ENCODE data around the gene BDNF. TPM values are rescaled to one million over a fixed set of nuclear protein-coding genes. Genes with fewer than 3 reads are reported as not detected.
A peak's percentile ranks its signal among the peaks of the same experiment; 100 is the strongest.
"Not testable (repeated sequence)": the region's sequence is repeated elsewhere in the genome, so short reads cannot be mapped to it uniquely, and the experiment has no call there.

The BDNF gene
- total RNA-seq, 2 donors from 2014 or later, result not detected

- no peaks in the 10 kb centered on the region for H3K36me3 Mint-ChIP-seq
- H3K9me3 Mint-ChIP-seq, result no peaks in the 10 kb centered on the region
- DNase-seq (ENCODE audit: low spot score in 2 of 2), result no peak
- H3K27ac Mint-ChIP-seq, result no peak overlapping the region
- no peak for ATAC-seq
Observed at GRCh38 chr11:27651711-27652110, 48.5 kb downstream of the BDNF start.

- no peak for DNase-seq (ENCODE audit: low spot score in 2 of 2)
- no peak for ATAC-seq
- Mint-ChIP-seq H3K27ac (no peak overlapping the region), H3K9me3 (no peaks in the 10 kb centered on the region), H3K36me3 (no peaks in the 10 kb centered on the region)
Observed at GRCh38 chr11:27650988-27651387, 49.3 kb downstream of the BDNF start.

GRCh38 chr11:27649800-27650199 is 50.5 kb downstream of the BDNF start:
- ATAC-seq (no peak), DNase-seq (ENCODE audit: low spot score in 2 of 2) (no peak)
- Mint-ChIP-seq H3K36me3 (no peaks in the 10 kb centered on the region), H3K9me3 (no peaks in the 10 kb centered on the region), H3K27ac (no peak overlapping the region)

GRCh38 chr11:27648840-27649239 is 51.4 kb downstream of the BDNF start:
- ATAC-seq, result no peak
- no peaks in the 10 kb centered on the region for H3K9me3 Mint-ChIP-seq
- H3K36me3 Mint-ChIP-seq, result no peaks in the 10 kb centered on the region
- no peak overlapping the region for H3K27ac Mint-ChIP-seq
- DNase-seq (ENCODE audit: low spot score in 2 of 2), result no peak

- DNase-seq (ENCODE audit: low spot score in 2 of 2) (no peak), ATAC-seq (no peak)
- Mint-ChIP-seq H3K27ac (no peak overlapping the region), H3K9me3 (no peaks in the 10 kb centered on the region), H3K36me3 (no peaks in the 10 kb centered on the region)
Observed at GRCh38 chr11:27646051-27646818, 54.0 kb downstream of the BDNF start.

- ATAC-seq, result no peak
- no peak for DNase-seq (ENCODE audit: low spot score in 2 of 2)
Observed at GRCh38 chr11:27642954-27643353, 57.3 kb downstream of the BDNF start.

GRCh38 chr11:27640954-27641353 is 59.3 kb downstream of the BDNF start:
- Mint-ChIP-seq H3K27ac (no peak overlapping the region), H3K9me3 (peaks cover 0 to 6% of the 10 kb centered on the region in 2 donors), H3K36me3 (peaks cover 0 to 14% of the 10 kb centered on the region in 2 donors)
- no peak for ATAC-seq
- DNase-seq (ENCODE audit: low spot score in 2 of 2), result no peak

More at GRCh38 chr11:27642954-27643353, 57.3 kb downstream of the BDNF start:
- Mint-ChIP-seq H3K36me3 (peaks cover 0 to 1% of the 10 kb centered on the region in 2 donors), H3K27ac (no peak overlapping the region), H3K9me3 (peaks cover 0 to under 1% of the 10 kb centered on the region in 2 donors)

GRCh38 chr11:27635567-27636037 is 64.7 kb downstream of the BDNF start:
- Mint-ChIP-seq H3K36me3 (peaks cover 0 to 36% of the 10 kb centered on the region in 2 donors), H3K27ac (peak overlapping the region in 1 of 2 donors; percentile 55), H3K9me3 (peaks cover 0 to 14% of the 10 kb centered on the region in 2 donors)
- DNase-seq (ENCODE audit: low spot score in 2 of 2) (no peak), ATAC-seq (peak in 1 of 2 donors; percentile 80)

GRCh38 chr11:27634776-27635175 is 65.5 kb downstream of the BDNF start:
- DNase-seq (ENCODE audit: low spot score in 2 of 2); ATAC-seq: not testable (repeated sequence)
- Mint-ChIP-seq H3K9me3 (peaks cover 0 to 14% of the 10 kb centered on the region in 2 donors), H3K36me3 (peaks cover 0 to 36% of the 10 kb centered on the region in 2 donors), H3K27ac (peak overlapping the region in 1 of 2 donors; percentile 47)

- peaks cover 0 to 14% of the 10 kb centered on the region in 2 donors for H3K9me3 Mint-ChIP-seq
- peak overlapping the region in 1 of 2 donors; percentile 47 for H3K27ac Mint-ChIP-seq
- DNase-seq (ENCODE audit: low spot score in 2 of 2); ATAC-seq: not testable (repeated sequence)
- H3K36me3 Mint-ChIP-seq, result peaks cover 0 to 36% of the 10 kb centered on the region in 2 donors
Observed at GRCh38 chr11:27634282-27634681, 66.0 kb downstream of the BDNF start.

- not testable (repeated sequence) for DNase-seq (ENCODE audit: low spot score in 2 of 2); H3K27ac Mint-ChIP-seq; ATAC-seq; H3K9me3 Mint-ChIP-seq
- H3K36me3 Mint-ChIP-seq, result peaks cover 0 to 15% of the 10 kb centered on the region in 2 donors
Observed at GRCh38 chr11:27629023-27629422, 71.2 kb downstream of the BDNF start.

GRCh38 chr11:27627979-27628378 is 72.3 kb downstream of the BDNF start:
- Mint-ChIP-seq H3K27ac (no peak overlapping the region), H3K36me3 (peaks cover 0 to 11% of the 10 kb centered on the region in 2 donors), H3K9me3 (peaks cover 3 to 5% of the 10 kb centered on the region in 2 donors)
- DNase-seq (ENCODE audit: low spot score in 2 of 2) (no peak), ATAC-seq (no peak)

GRCh38 chr11:27626938-27627586 is 73.2 kb downstream of the BDNF start:
- peaks cover 0 to 2% of the 10 kb centered on the region in 2 donors for H3K36me3 Mint-ChIP-seq
- DNase-seq (ENCODE audit: low spot score in 2 of 2), result no peak
- peaks cover 0 to 5% of the 10 kb centered on the region in 2 donors for H3K9me3 Mint-ChIP-seq
- ATAC-seq, result no peak
- H3K27ac Mint-ChIP-seq, result peak overlapping the region in 1 of 2 donors; percentile 51

- no peaks in the 10 kb centered on the region for H3K36me3 Mint-ChIP-seq
- DNase-seq (ENCODE audit: low spot score in 2 of 2) (no peak), ATAC-seq (no peak)
- peaks cover 0 to 5% of the 10 kb centered on the region in 2 donors for H3K9me3 Mint-ChIP-seq
- no peak overlapping the region for H3K27ac Mint-ChIP-seq
Observed at GRCh38 chr11:27626269-27626937, 73.9 kb downstream of the BDNF start.

GRCh38 chr11:27625347-27625912 is 74.8 kb downstream of the BDNF start:
- DNase-seq (ENCODE audit: low spot score in 2 of 2), result no peak
- ATAC-seq, result no peak
- Mint-ChIP-seq H3K9me3 (peaks cover 0 to 5% of the 10 kb centered on the region in 2 donors), H3K27ac (no peak overlapping the region), H3K36me3 (no peaks in the 10 kb centered on the region)

GRCh38 chr11:27623945-27624523 is 76.2 kb downstream of the BDNF start:
- ATAC-seq, result no peak
- H3K9me3 Mint-ChIP-seq, result peaks cover 0 to 5% of the 10 kb centered on the region in 2 donors
- no peaks in the 10 kb centered on the region for H3K36me3 Mint-ChIP-seq
- H3K27ac Mint-ChIP-seq, result no peak overlapping the region
- no peak for DNase-seq (ENCODE audit: low spot score in 2 of 2)

Data from activated naive CD4-positive, alpha-beta T cell treated with anti-CD3 and anti-CD28 coated beads, Interleukin-2, amount 50 U/mL, for 72 hours (primary cell).